Naive thymus-derived CD8-positive, alpha-beta T cell (primary cell): ENCODE data around the gene HMCN2. TPM values are rescaled to one million over a fixed set of nuclear protein-coding genes. Genes with fewer than 3 reads are reported as not detected.
"Not testable (repeated sequence)": the region's sequence is repeated elsewhere in the genome, so short reads cannot be mapped to it uniquely, and the experiment has no call there.

ENCODE experiments used
- ATAC-seq, 2 donors: fragments of 150-1000 bp; cut with Tn5 transposase in 1 of 2; sonication (Bioruptor Pico), chemical (Tn5 transposase) in 1 of 2; 1 replicate in 1 of 2; 2 replicates in 1 of 2; pipeline ENCODE4 v1.10.0; 2021; ENCODE audit warnings: mild to moderate bottlenecking in 2 of 2, moderate library complexity in 2 of 2
- POLR2A ChIA-PET: fragments of 350-600 bp; sonication (Branson Sonifier 250); formaldehyde crosslinking; loops from one replicate; lab custom pipeline; 2021; ENCODE audit warnings: antibody characterized with exemption; lab: Charles Lee
- DNase-seq, 10 donors: peaks; one replicate each; pipeline versions ENCODE4 v3.0.0 to v3.0.0-alpha.2; 2020 to 2022
- H3K27ac Mint-ChIP-seq, 10 donors: one replicate each; pipeline ENCODE4 v1.8.0; 2020 to 2022; ENCODE audit warnings: mild to moderate bottlenecking in 10 of 10, mixed read lengths in 10 of 10, moderate library complexity in 4 of 10, inconsistent platforms in 1 of 10
- H3K27me3 Mint-ChIP-seq, 5 donors: one replicate each; pipeline ENCODE4 v1.8.0; 2021 to 2022; ENCODE audit warnings: mixed read lengths in 5 of 5
- H3K36me3 Mint-ChIP-seq, 3 donors: one replicate each; pipeline ENCODE4 v1.8.0; 2020 to 2022; ENCODE audit warnings: mixed read lengths in 3 of 3, mild to moderate bottlenecking in 2 of 3, inconsistent platforms in 1 of 3
- H3K4me1 Mint-ChIP-seq, 4 donors: one replicate each; pipeline ENCODE4 v1.8.0; 2021 to 2022; ENCODE audit warnings: mixed read lengths in 4 of 4
- H3K4me3 Mint-ChIP-seq, 10 donors: one replicate each; pipeline ENCODE4 v1.8.0; 2020 to 2022; ENCODE audit warnings: mild to moderate bottlenecking in 10 of 10, mixed read lengths in 10 of 10, moderate library complexity in 6 of 10, inconsistent platforms in 1 of 10
- H3K9me3 Mint-ChIP-seq, 9 donors: one replicate each; pipeline ENCODE4 v1.8.0; 2020 to 2022; ENCODE audit warnings: mixed read lengths in 9 of 9, mild to moderate bottlenecking in 3 of 9, inconsistent platforms in 1 of 9, moderate library complexity in 1 of 9
- polyA plus RNA-seq, 3 donors: library from polyadenylated mRNA; unstranded; fragments of 300-500 nt; fragmentation: Illumina TruSeq; gene quantifications; one replicate each; pipeline ENCODE4 v1.2.3, GENCODE V29; 2021
- total RNA-seq, 8 experiments: library from RNA in 2 of 8; stranded (reverse) in 2 of 8; gene quantifications; one replicate each; pipeline ENCODE4 v1.2.3 and lab custom pipeline; 2021 to 2026

HMCN2 gene
- total and polyA plus RNA-seq, 5 experiments from 2014 or later = not detected

DNA sequence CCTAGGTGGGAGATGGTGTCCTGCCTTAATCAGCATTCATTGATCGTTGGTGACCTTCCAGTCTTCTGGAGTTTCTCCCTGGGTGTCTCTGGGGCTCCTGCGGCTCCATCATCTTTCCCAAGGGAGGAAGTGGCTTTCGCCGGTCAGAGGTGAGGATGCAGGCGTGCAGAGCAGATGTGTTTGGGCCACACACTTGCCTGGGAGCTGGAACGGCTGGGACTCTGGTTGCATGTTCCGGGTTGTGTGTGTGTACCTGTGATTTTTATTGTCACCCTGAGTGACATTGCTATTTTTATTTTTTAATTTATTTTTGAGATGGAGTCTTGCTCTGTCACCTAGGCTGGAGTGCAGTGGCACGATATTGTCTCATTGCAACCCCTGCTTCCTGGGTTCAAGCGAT is 9.6 kb downstream of the HMCN2 start:
- Mint-ChIP-seq H3K27me3 (peaks cover 2 to 35% (median 23%) of the 10 kb centered on the region in 5 donors), H3K4me3 (no peak overlapping the region), H3K9me3 (no peaks in the 10 kb centered on the region), H3K36me3 (no peaks in the 10 kb centered on the region), H3K4me1 (no peaks in the 10 kb centered on the region), H3K27ac (no peak overlapping the region)
- ATAC-seq = no peak
- POLR2A ChIA-PET = no interaction called here
- no peak for DNase-seq

DNA sequence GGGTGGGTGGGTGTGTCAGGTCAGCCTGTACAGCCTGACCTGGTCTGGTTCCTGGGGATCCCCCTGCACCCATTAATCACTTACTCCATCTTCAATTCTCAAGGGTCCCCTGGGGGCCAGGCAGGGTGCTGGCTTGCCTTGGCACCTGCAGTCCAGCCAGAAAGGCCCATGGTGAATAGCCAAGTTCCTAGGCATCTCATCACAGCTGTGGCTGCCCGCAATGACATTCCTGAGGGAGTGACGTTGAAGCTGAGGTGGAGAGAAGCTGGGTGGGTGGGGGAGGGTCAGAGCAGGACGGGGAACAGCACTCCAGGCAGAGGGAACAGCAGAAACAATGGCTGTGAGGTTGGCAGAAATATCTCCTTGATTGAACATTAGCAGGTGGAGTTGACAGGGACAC is 10.6 kb downstream of the HMCN2 start:
- Mint-ChIP-seq H3K27me3 (peaks cover 2 to 32% (median 19%) of the 10 kb centered on the region in 5 donors), H3K36me3 (no peaks in the 10 kb centered on the region), H3K4me3 (no peak overlapping the region), H3K9me3 (no peaks in the 10 kb centered on the region), H3K27ac (no peak overlapping the region), H3K4me1 (no peaks in the 10 kb centered on the region)
- DNase-seq (no peak), ATAC-seq (no peak)
- POLR2A ChIA-PET = no interaction called here

DNA sequence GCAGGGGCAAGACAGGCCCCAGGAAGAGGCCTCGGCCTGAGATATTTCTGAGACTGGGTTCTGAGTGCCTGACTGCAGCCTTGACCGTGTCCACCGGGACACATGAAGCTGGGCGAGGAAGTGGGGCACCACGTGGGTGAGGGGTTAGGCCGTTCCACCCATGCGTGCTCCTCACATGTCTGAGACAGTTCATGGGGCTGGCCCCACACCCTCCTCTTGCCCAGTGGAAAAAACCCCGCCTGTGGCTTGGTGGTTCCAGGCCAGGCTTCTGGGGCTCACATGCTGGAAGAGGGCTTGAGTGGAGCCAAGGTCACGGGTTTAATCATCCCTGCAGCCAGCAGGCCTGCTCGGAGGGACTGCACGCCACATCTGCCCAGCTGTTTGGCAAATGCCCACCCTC is 11.4 kb downstream of the HMCN2 start:
- Mint-ChIP-seq H3K27ac (no peak overlapping the region), H3K4me1 (no peaks in the 10 kb centered on the region), H3K9me3 (no peaks in the 10 kb centered on the region), H3K36me3 (no peaks in the 10 kb centered on the region), H3K4me3 (no peak overlapping the region), H3K27me3 (peaks cover 4 to 30% (median 17%) of the 10 kb centered on the region in 5 donors)
- no peak for ATAC-seq
- DNase-seq = peak in 1 of 10 donors; percentile 45
- POLR2A ChIA-PET = no interaction called here

DNA sequence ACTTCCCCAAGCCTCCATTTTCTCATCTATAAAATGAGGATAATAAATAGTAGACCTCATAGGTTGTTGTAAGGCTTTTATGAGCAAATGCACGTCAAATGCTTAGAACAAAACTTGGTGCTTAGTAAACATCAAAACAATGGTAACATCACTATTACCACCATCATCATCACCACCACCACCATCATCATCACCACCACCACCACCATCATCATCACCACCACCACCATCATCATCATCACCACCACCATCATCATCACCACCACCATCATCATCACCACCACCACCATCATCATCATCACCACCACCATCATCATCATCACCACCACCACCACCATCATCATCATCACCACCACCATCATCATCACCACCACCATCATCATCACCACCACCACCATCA is 12.0 kb downstream of the HMCN2 start:
- H3K36me3 Mint-ChIP-seq, H3K4me1 Mint-ChIP-seq, H3K9me3 Mint-ChIP-seq, H3K27ac Mint-ChIP-seq, ATAC-seq, POLR2A ChIA-PET, DNase-seq, H3K4me3 Mint-ChIP-seq: not testable (repeated sequence)
- H3K27me3 Mint-ChIP-seq = peaks cover 4 to 31% (median 20%) of the 10 kb centered on the region in 5 donors

DNA sequence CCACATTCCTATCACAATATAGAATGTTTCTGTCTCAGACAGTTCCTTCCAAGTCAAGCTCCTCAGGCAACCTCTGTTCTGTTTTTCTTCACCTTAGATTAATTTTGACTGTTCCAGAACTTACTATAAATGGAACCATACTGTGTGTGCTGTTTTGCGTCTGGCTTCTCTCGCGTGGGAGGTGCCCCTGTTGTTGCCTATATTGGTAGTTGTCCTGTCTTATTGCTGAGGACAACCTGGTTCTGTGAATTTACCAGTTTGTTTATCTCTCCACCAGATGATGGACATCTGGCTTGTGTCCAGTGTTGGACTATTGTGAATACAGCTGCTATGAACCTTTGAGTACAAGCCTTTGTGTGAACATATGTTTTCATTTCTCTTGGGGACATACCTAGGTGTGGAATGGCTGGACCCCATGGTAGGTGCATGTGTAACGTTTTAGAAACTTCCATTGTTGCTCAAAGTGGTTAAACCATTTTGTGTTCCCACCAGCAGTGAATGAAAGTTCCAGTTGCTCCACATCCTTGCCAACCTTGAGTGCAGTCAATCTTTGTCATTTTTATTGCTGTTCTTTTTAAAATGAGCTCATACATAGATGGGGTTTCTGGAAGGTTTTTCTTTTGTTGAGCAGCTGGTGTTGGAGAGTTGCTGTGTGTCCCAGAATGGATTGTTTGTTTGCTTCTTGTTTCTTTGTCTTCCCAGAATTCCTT is 18.1 kb downstream of the HMCN2 start:
- Mint-ChIP-seq H3K27ac (no peak overlapping the region), H3K36me3 (no peaks in the 10 kb centered on the region), H3K4me1 (no peaks in the 10 kb centered on the region), H3K9me3 (no peaks in the 10 kb centered on the region), H3K4me3 (no peak overlapping the region), H3K27me3 (peaks cover 6 to 65% (median 37%) of the 10 kb centered on the region in 5 donors)
- POLR2A ChIA-PET = no interaction called here
- ATAC-seq (no peak), DNase-seq (no peak)

DNA sequence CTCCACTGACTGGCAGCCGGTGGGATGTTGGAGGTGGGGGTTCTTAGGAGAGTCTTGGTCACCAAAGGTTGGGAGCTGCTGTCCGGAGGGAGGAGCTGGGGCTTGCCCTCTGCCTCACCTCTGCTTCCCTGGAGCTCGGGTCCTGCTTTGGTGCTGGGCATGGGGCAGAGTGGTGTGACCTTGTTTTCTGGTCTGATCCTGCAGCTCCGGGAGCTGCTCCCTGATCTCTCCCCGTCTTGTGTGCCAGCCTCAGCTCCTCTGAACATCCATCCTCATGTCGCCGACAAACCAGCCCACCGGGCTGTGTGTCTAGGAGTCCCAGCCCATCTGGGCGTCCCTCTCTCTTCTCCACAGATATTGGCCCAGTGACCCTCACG is 18.7 kb downstream of the HMCN2 start:
- POLR2A ChIA-PET = no interaction called here
- Mint-ChIP-seq H3K27me3 (peaks cover 6 to 68% (median 36%) of the 10 kb centered on the region in 5 donors), H3K36me3 (no peaks in the 10 kb centered on the region), H3K27ac (no peak overlapping the region), H3K9me3 (no peaks in the 10 kb centered on the region), H3K4me1 (no peaks in the 10 kb centered on the region), H3K4me3 (no peak overlapping the region)
- no peak for ATAC-seq
- DNase-seq = peak in 1 of 10 donors; percentile 36

DNA sequence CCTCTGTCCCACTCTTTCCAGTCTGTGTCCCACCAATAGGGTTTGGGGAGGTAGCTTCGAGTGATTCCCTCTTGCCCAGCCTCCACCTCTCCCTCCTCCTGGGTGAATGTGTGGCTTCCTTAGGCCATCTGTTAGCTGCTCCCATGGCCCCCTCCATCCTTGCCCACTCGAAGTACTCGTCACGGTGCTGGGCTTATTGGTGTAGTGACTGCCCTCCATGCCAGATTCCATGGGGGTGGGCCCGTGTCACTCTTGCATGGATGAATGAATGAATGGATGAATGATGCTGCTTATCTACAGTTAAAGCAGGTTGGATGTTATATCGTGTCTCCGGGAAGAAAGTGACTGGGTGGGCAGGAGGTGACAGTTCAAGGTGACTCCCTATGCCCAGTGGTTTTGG is 19.1 kb downstream of the HMCN2 start:
- H3K4me1 Mint-ChIP-seq = no peaks in the 10 kb centered on the region
- peaks cover 6 to 70% (median 35%) of the 10 kb centered on the region in 5 donors for H3K27me3 Mint-ChIP-seq
- H3K9me3 Mint-ChIP-seq = no peaks in the 10 kb centered on the region
- no peaks in the 10 kb centered on the region for H3K36me3 Mint-ChIP-seq
- peak in 1 of 10 donors; percentile 24 for DNase-seq
- H3K27ac Mint-ChIP-seq = peak overlapping the region in 1 of 10 donors; percentile 79
- POLR2A ChIA-PET = no interaction called here
- no peak overlapping the region for H3K4me3 Mint-ChIP-seq
- no peak for ATAC-seq

DNA sequence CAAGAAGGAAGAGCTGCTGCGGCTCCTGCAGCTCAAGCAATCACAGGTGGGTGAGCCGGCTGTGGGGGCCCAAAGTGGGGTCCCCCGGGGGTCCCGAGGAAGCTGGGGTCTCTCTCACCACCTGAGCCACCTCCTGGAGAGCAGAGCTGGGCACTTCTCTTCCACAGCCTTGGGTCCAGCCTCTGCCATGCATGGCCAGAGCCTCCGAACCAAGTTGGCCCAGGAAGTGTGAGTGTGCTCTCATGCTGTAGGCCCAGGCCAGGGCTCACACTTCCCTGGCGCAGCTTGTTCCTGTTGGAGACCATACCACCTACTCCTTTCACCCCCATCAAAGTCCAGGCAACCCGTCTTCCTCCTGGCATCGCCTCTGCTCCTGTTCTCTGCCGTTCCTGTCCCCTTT is 19.7 kb downstream of the HMCN2 start:
- ATAC-seq (no peak), DNase-seq (peak in 1 of 10 donors; percentile 49)
- H3K9me3 Mint-ChIP-seq = no peaks in the 10 kb centered on the region
- no peaks in the 10 kb centered on the region for H3K36me3 Mint-ChIP-seq
- POLR2A ChIA-PET = no interaction called here
- H3K27ac Mint-ChIP-seq = no peak overlapping the region
- H3K27me3 Mint-ChIP-seq = peaks cover 6 to 76% (median 41%) of the 10 kb centered on the region in 5 donors
- H3K4me1 Mint-ChIP-seq = no peaks in the 10 kb centered on the region
- H3K4me3 Mint-ChIP-seq = no peak overlapping the region

DNA sequence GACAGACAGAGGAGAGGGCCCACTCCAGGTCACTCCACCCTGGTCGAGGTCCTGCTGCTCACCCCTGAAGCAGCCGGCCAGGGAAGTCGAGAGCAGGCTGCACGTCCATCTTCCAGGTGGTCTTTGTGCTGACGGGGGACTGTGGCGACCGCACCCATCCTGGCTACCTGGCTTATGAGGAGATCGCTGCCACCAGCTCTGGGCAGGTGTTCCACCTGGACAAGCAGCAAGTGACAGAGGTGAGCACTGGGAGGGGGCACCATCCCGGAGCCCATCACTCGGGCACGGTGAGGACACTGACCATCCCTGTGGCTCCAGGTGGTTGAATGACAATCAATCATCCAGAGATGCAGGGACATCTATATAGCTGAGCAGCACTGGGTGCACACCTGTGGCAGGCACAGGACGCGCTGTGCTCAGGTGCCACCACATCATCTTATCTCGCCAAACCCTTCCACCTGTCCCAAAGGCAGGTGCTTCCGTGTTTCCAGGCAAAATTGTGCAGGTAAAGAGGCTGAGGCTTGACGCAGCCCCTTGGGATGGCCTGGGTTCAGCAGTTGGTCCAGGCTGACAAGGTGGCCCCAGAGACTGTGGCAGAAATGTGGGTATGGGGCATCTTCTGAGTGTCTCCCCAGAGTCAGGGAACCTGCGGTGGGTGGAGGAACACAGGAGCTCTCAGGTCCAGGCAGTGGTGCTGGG is 20.7 kb downstream of the HMCN2 start:
- POLR2A ChIA-PET = no interaction called here
- ATAC-seq (no peak), DNase-seq (peak in 1 of 10 donors; percentile 53)
- H3K4me1 Mint-ChIP-seq = no peaks in the 10 kb centered on the region
- peaks cover 5 to 76% (median 39%) of the 10 kb centered on the region in 5 donors for H3K27me3 Mint-ChIP-seq
- H3K27ac Mint-ChIP-seq = no peak overlapping the region
- no peak overlapping the region for H3K4me3 Mint-ChIP-seq
- no peaks in the 10 kb centered on the region for H3K9me3 Mint-ChIP-seq
- no peaks in the 10 kb centered on the region for H3K36me3 Mint-ChIP-seq

DNA sequence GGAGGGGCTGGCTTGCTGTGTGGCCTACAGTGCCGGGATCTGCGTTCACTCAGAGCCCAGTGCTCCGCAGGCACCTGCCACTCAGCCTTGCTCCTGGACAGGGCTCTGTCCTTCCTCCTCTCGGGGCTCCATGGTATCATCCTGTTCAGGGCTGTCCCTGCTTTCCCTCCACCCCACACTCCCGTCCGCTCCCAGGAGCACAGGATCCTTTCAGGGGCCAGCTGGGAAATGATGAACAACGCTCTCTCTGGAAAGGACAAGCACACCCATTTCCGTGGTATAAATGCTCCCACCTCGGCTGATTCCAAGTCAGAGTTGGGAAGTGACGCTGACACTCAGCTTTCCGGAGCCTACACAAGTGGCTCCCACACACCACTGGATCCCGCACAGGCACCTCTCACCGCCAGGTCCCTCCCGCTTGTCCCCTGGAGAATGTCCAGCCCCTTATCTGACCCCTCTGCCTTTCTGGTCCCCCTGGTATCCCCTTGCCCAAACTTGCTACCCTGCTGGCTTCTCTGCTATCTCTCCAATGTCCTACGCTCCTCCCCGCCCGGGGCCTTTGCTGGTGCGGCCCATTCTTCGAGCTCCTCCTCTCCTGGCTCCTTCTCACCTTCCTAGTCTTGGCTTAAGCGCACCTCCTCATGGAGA is 21.3 kb downstream of the HMCN2 start:
- H3K27ac Mint-ChIP-seq = peak overlapping the region in 1 of 10 donors; percentile 67

DNA sequence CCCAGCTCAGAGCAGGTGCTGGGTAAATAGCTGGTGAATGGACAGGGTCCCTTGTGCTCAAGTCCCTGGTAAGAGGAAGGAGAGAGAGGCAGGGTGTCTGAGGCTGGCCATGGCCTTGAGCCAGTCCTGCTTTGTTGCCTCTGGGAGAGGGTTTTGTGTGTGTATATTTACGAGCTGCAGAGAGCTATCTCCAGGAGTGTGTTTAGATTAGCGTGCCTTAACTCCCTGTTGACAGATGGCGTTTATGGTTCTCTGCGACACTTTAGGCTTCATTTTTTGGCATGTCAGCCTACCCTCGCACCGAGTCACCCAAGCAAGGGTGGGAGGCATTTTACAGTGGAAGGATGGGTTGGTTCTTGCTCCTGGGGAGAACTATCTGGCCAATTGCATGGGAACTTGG is 22.2 kb downstream of the HMCN2 start:
- POLR2A ChIA-PET = no interaction called here
- no peak overlapping the region for H3K4me3 Mint-ChIP-seq
- ATAC-seq (no peak), DNase-seq (no peak)
- no peaks in the 10 kb centered on the region for H3K36me3 Mint-ChIP-seq
- H3K9me3 Mint-ChIP-seq = no peaks in the 10 kb centered on the region
- H3K4me1 Mint-ChIP-seq = no peaks in the 10 kb centered on the region
- peaks cover 4 to 64% (median 39%) of the 10 kb centered on the region in 5 donors for H3K27me3 Mint-ChIP-seq
- H3K27ac Mint-ChIP-seq = no peak overlapping the region

More for the DNA sequence above, 21.3 kb downstream of the HMCN2 start:
- ATAC-seq (no peak), DNase-seq (peak in 1 of 10 donors; percentile 36)
- peaks cover 4 to 71% (median 39%) of the 10 kb centered on the region in 5 donors for H3K27me3 Mint-ChIP-seq
- no peaks in the 10 kb centered on the region for H3K9me3 Mint-ChIP-seq
- no peaks in the 10 kb centered on the region for H3K4me1 Mint-ChIP-seq
- no peaks in the 10 kb centered on the region for H3K36me3 Mint-ChIP-seq
- POLR2A ChIA-PET = no interaction called here
- no peak overlapping the region for H3K4me3 Mint-ChIP-seq

DNA sequence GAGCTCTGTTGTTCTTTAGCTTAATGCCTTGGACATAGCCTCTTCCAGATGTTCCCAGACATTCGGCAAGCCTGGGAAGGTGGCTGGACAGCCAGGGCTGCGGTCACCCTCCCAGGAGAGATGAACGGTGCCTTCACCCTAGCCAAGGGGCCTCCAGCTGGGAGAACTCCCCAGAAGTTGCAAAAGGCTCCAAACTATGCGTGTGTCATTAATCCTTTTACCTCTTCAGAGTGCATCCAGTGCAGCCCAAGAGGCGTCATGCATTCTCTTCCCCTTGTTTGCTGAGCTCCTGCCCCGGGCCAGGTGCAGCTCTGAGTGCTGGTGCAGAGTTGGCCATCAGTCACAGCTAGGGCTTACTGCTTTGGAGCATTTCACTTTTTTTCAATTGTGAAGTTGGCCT is 22.8 kb downstream of the HMCN2 start:
- DNase-seq (peak in 1 of 10 donors; percentile 13), ATAC-seq (no peak)
- POLR2A ChIA-PET = no interaction called here
- no peaks in the 10 kb centered on the region for H3K4me1 Mint-ChIP-seq
- H3K36me3 Mint-ChIP-seq = no peaks in the 10 kb centered on the region
- H3K27me3 Mint-ChIP-seq = peaks cover 4 to 65% (median 40%) of the 10 kb centered on the region in 5 donors
- peak overlapping the region in 1 of 10 donors; percentile 20 for H3K27ac Mint-ChIP-seq
- no peak overlapping the region for H3K4me3 Mint-ChIP-seq
- H3K9me3 Mint-ChIP-seq = no peaks in the 10 kb centered on the region
